WI38 (cell line): ENCODE results near the gene CAPN11.

Experiments
- H3K4me3 ChIP-seq: 2 replicates; pipeline ENCODE4 v1.5.1; 2011; ENCODE audit warnings: low read depth, mild to moderate bottlenecking, control low read depth, low read length
- CTCF ChIP-seq: IDR thresholded peaks from 2 replicates; pipeline ENCODE4 v1.5.1; 2012; ENCODE audit warnings: low read depth, mild to moderate bottlenecking, control low read depth, low read length

CAPN11 gene

GRCh38 chr6:44133003-44133931 lies 25.4 kb upstream of the CAPN11 start:
- TF ChIP-seq CTCF: no peak

GRCh38 chr6:44133981-44134711 lies 24.5 kb upstream of the CAPN11 start:
- H3K4me3 ChIP-seq: no peak overlapping the region
- no peak for TF ChIP-seq CTCF

More at GRCh38 chr6:44133003-44133931, 25.4 kb upstream of the CAPN11 start:
- H3K4me3 ChIP-seq: no peak overlapping the region

- H3K4me3 ChIP-seq: no peak overlapping the region
Measured at GRCh38 chr6:44135173-44135758, 23.4 kb upstream of the CAPN11 start.

GRCh38 chr6:44135875-44136274 lies 22.7 kb upstream of the CAPN11 start:
- H3K4me3 ChIP-seq: no peak overlapping the region
- TF ChIP-seq CTCF: no peak

More at GRCh38 chr6:44135173-44135758, 23.4 kb upstream of the CAPN11 start:
- TF ChIP-seq CTCF: no peak

GRCh38 chr6:44138717-44139350 lies 19.8 kb upstream of the CAPN11 start:
- TF ChIP-seq CTCF: no peak
- H3K4me3 ChIP-seq: no peak overlapping the region

- TF ChIP-seq CTCF: no peak
- H3K4me3 ChIP-seq: no peak overlapping the region
Measured at GRCh38 chr6:44139351-44139743, 19.3 kb upstream of the CAPN11 start.
